HG02678 (cell line): ENCODE measurements around the gene GBP4.
"Not testable (repeated sequence)": the region's sequence is repeated elsewhere in the genome, so short reads cannot be mapped to it uniquely, and the experiment has no call there.

Source experiments
- ATAC-seq: cut with Tn5 transposase; IDR thresholded peaks from one replicate; pipeline ENCODE4 v1.9.1; 2021; ENCODE audit warnings: mild to moderate bottlenecking, moderate library complexity; ENCODE audit not compliant: unreplicated experiment

The GBP4 gene

GRCh38 chr1:89198491-89199072, at the start of gene GBP4:
TSS of gene GBP4 (minus strand) at chr1:89198942. CDS start at chr1:89198834, 108 bp downstream.
- ATAC-seq, result peak; percentile 51

GRCh38 chr1:89243046-89243445, 44.3 kb upstream of the GBP4 start:
- no peak for ATAC-seq

- ATAC-seq, result no peak
Observed at GRCh38 chr1:89221341-89221740, 22.6 kb upstream of the GBP4 start.

GRCh38 chr1:89219851-89220250, 21.1 kb upstream of the GBP4 start:
- ATAC-seq, result not testable (repeated sequence)

GRCh38 chr1:89218941-89219340, 20.2 kb upstream of the GBP4 start:
- not testable (repeated sequence) for ATAC-seq

- no peak for ATAC-seq
Observed at GRCh38 chr1:89213347-89213746, 14.6 kb upstream of the GBP4 start.

- no peak for ATAC-seq
Observed at GRCh38 chr1:89211035-89211634, 12.4 kb upstream of the GBP4 start.

GRCh38 chr1:89206373-89206772, 7.6 kb upstream of the GBP4 start:
- ATAC-seq, result no peak

GRCh38 chr1:89203166-89203565, 4.4 kb upstream of the GBP4 start:
- no peak for ATAC-seq

GRCh38 chr1:89201106-89201794, 2.5 kb upstream of the GBP4 start:
- ATAC-seq, result peak; percentile 71

- ATAC-seq, result no peak
Observed at GRCh38 chr1:89200663-89201062, 1.9 kb upstream of the GBP4 start.

- no peak for ATAC-seq
Observed at GRCh38 chr1:89199525-89200031, 836 bp upstream of the GBP4 start.

GRCh38 chr1:89198081-89198480, 661 bp downstream of the GBP4 start:
- no peak for ATAC-seq

- no peak for ATAC-seq
Observed at GRCh38 chr1:89195476-89195875, 3.3 kb downstream of the GBP4 start.

GRCh38 chr1:89191314-89191713, 7.4 kb downstream of the GBP4 start:
- ATAC-seq, result no peak

GRCh38 chr1:89190017-89190416, 8.7 kb downstream of the GBP4 start:
- no peak for ATAC-seq

GRCh38 chr1:89179343-89179742, 19.4 kb downstream of the GBP4 start:
- ATAC-seq, result no peak

- no peak for ATAC-seq
Observed at GRCh38 chr1:89176971-89177370, 21.8 kb downstream of the GBP4 start.

GRCh38 chr1:89175601-89176256, 23.0 kb downstream of the GBP4 start, which contains the start of gene GBP7:
TSS of gene GBP7 (minus strand) at chr1:89176003. CDS start at chr1:89171935, 4,068 bp downstream.
- no peak for ATAC-seq

- ATAC-seq, result no peak
Observed at GRCh38 chr1:89174491-89174890, 24.3 kb downstream of the GBP4 start.

GRCh38 chr1:89172468-89173143, 26.1 kb downstream of the GBP4 start:
- no peak for ATAC-seq
